Measurements from ENCODE around the gene NRP2. TPM values are rescaled to one million over a fixed set of nuclear protein-coding genes. Genes with fewer than 3 reads are reported as not detected.
A peak's percentile ranks its signal among the peaks of the same experiment; 100 is the strongest.

Gene NRP2
- total RNA-seq, 1 experiment from 2014 or later = 31.0 TPM

DNA sequence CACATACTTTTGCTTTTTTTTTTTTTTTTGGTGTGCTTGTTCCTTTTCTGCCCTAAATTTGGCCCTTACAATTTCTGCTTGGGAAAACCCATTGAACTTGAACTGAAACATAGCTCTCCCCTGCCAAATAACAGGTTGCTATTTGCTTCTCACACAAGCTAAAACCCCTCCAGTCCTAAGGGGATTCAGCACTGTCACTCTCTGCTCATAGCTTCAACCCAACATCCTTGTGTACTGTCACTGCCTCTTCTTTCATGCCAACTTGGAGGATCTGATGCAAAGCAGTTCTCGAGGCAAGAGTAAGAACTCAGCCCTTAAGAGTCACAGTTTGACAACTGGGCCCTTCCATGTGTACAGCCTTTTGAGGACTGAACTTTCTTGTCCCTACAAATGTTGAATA, 30.6 kb upstream of the NRP2 start:
- CTCF ChIA-PET = no interaction called here
- Histone ChIP-seq H3K79me2 (ENCODE audit: low read depth) (no peaks in the 10 kb centered on the region), H3K36me3 (ENCODE audit: low read depth) (no peaks in the 10 kb centered on the region), H4K20me1 (ENCODE audit: insufficient read depth) (no peaks in the 10 kb centered on the region), H3K4me2 (no peak overlapping the region), H3K4me1 (replicated peaks; ENCODE audit: insufficient read depth) (peaks cover 12% of the 10 kb centered on the region; the same call in 1 of the 2 replicates), H3F3A (ENCODE audit: insufficient read depth, low read depth) (no peaks in the 10 kb centered on the region), H3K9me3 (ENCODE audit: insufficient read depth, low read depth) (no peaks in the 10 kb centered on the region), H2AFZ (no peak overlapping the region), H3K9me2 (ENCODE audit: insufficient read depth) (no peaks in the 10 kb centered on the region), H3K4me3 (no peak overlapping the region), H3K27me3 (ENCODE audit: insufficient read depth, low read depth) (no peaks in the 10 kb centered on the region), H3K27ac (no peak overlapping the region)
- no TSS peak for BruUV-seq (replicated peaks)
- TF ChIP-seq, protein P1, sequence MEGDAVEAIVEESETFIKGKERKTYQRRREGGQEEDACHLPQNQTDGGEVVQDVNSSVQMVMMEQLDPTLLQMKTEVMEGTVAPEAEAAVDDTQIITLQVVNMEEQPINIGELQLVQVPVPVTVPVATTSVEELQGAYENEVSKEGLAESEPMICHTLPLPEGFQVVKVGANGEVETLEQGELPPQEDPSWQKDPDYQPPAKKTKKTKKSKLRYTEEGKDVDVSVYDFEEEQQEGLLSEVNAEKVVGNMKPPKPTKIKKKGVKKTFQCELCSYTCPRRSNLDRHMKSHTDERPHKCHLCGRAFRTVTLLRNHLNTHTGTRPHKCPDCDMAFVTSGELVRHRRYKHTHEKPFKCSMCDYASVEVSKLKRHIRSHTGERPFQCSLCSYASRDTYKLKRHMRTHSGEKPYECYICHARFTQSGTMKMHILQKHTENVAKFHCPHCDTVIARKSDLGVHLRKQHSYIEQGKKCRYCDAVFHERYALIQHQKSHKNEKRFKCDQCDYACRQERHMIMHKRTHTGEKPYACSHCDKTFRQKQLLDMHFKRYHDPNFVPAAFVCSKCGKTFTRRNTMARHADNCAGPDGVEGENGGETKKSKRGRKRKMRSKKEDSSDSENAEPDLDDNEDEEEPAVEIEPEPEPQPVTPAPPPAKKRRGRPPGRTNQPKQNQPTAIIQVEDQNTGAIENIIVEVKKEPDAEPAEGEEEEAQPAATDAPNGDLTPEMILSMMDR (conservative IDR thresholded peaks at IDR 0.05) = no peak
- TF ChIP-seq EZH2 (IDR thresholded peaks at IDR 0.05; ENCODE audit: low read depth) = no peak
- POLR2A ChIA-PET (ENCODE audit: unreplicated experiment) = no interaction called here
- no peak for DNase-seq
- intact Hi-C loops (cut with micrococcal nuclease; ENCODE audit: unreplicated experiment) = no loop called here

GRCh38 chr2:205654878-205655605, 27.3 kb upstream of the NRP2 start:
- BruUV-seq (replicated peaks) = no TSS peak
- ChIA-PET POLR2A (ENCODE audit: unreplicated experiment) (no interaction called here), CTCF (no interaction called here)
- Histone ChIP-seq H3K79me2 (ENCODE audit: low read depth) (no peaks in the 10 kb centered on the region), H3F3A (ENCODE audit: insufficient read depth, low read depth) (no peaks in the 10 kb centered on the region), H3K4me2 (no peak overlapping the region), H3K4me1 (replicated peaks; ENCODE audit: insufficient read depth) (peaks cover 9% of the 10 kb centered on the region; the same call in 1 of the 2 replicates), H2AFZ (no peak overlapping the region), H4K20me1 (ENCODE audit: insufficient read depth) (no peaks in the 10 kb centered on the region), H3K9me2 (ENCODE audit: insufficient read depth) (no peaks in the 10 kb centered on the region), H3K27ac (no peak overlapping the region), H3K27me3 (ENCODE audit: insufficient read depth, low read depth) (no peaks in the 10 kb centered on the region), H3K9me3 (ENCODE audit: insufficient read depth, low read depth) (no peaks in the 10 kb centered on the region), H3K4me3 (no peak overlapping the region), H3K36me3 (ENCODE audit: low read depth) (no peaks in the 10 kb centered on the region)
- TF ChIP-seq, protein P1 (conservative IDR thresholded peaks at IDR 0.05) = no peak
- TF ChIP-seq EZH2 (IDR thresholded peaks at IDR 0.05; ENCODE audit: low read depth) = no peak
- intact Hi-C loops (cut with micrococcal nuclease; ENCODE audit: unreplicated experiment) = no loop called here
- peak in 1 of 2 experiments; percentile 37 for DNase-seq

DNA sequence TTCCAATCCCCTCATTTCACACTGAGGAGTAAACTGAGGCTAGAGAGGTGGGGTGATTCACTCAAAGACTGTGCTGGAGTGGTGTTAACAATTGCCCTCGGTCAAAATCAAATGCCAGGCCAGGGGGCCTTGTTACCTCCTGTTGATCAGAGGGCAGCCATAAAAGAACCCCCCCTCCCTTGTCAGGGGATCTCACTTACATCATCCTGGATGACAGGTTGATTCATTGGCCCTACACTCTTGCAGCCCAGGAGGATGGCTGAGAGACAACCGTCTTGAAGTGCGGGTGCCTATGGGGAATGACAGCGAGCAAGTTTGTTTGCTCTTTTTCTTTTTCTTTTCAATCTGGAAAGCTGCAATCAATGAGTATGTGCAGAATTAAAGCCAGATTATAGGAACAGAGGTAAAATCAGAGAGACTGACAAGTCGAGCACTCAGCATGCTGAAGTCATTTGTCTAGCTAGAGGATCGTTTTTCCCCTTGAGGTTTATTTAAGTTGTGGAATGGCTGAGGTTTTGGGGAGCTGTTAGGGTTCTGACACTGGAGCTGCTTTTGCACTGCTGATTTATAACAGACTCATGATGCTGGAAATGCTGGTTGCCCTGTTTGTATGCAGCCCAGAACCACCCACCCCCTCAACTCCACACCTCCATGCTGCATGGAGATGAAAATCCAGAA, 26.4 kb upstream of the NRP2 start:
- no peaks in the 10 kb centered on the region for H3K9me3 ChIP-seq (ENCODE audit: insufficient read depth, low read depth)
- H2AFZ ChIP-seq = no peak overlapping the region
- no peaks in the 10 kb centered on the region for H4K20me1 ChIP-seq (ENCODE audit: insufficient read depth)
- no peak overlapping the region for H3K4me2 ChIP-seq
- no peaks in the 10 kb centered on the region for H3K27me3 ChIP-seq (ENCODE audit: insufficient read depth, low read depth)
- H3K4me3 ChIP-seq = no peak overlapping the region
- intact Hi-C loops (cut with micrococcal nuclease; ENCODE audit: unreplicated experiment) = no loop called here
- no peaks in the 10 kb centered on the region for H3K79me2 ChIP-seq (ENCODE audit: low read depth)
- BruUV-seq (replicated peaks) = no TSS peak
- H3F3A ChIP-seq (ENCODE audit: insufficient read depth, low read depth) = no peaks in the 10 kb centered on the region
- no peaks in the 10 kb centered on the region for H3K36me3 ChIP-seq (ENCODE audit: low read depth)
- TF ChIP-seq, protein P1 (conservative IDR thresholded peaks at IDR 0.05) = no peak
- no peak for TF ChIP-seq EZH2 (IDR thresholded peaks at IDR 0.05; ENCODE audit: low read depth)
- peaks cover 1% of the 10 kb centered on the region; the same call in 1 of the 2 replicates for H3K4me1 ChIP-seq (replicated peaks; ENCODE audit: insufficient read depth)
- CTCF ChIA-PET = interaction anchor here (0.5 kb wide), 1 partner anchor 761 kb away, joined by 4 read pairs; no protein-coding TSS in a partner anchor
- no peak for DNase-seq
- H3K27ac ChIP-seq = no peak overlapping the region
- H3K9me2 ChIP-seq (ENCODE audit: insufficient read depth) = no peaks in the 10 kb centered on the region
- POLR2A ChIA-PET (ENCODE audit: unreplicated experiment) = no interaction called here

All from PC-9 (cell line).